Mucosa of descending colon (tissue), 3 donors: ENCODE measurements around the gene RTN4RL2. TPM values are rescaled to one million over a fixed set of nuclear protein-coding genes. Genes with fewer than 3 reads are reported as not detected.

Source experiments
- ATAC-seq: fragments of 200-7000 bp; cut with Tn5 transposase; one replicate; pipeline ENCODE4 v1.9.1; 2020; ENCODE audit warnings: mild to moderate bottlenecking, moderate library complexity
- DNase-seq, 3 donors: peaks; one replicate each; pipeline ENCODE4 v3.0.0-alpha.2; 2020
- H3K36me3 ChIP-seq: fragments of 200-600 bp; one replicate; pipeline ENCODE4 v1.8.0; 2021; ENCODE audit warnings: low read depth, mild to moderate bottlenecking
- H3K4me1 ChIP-seq: fragments of 200-600 bp; one replicate; pipeline ENCODE4 v1.8.0; 2021; ENCODE audit warnings: low read depth, mild to moderate bottlenecking
- H3K4me3 ChIP-seq: fragments of 200-600 bp; one replicate; pipeline ENCODE4 v1.8.0; 2021; ENCODE audit warnings: mild to moderate bottlenecking
- H3K9me3 ChIP-seq: fragments of 200-600 bp; one replicate; pipeline ENCODE4 v1.8.0; 2021; ENCODE audit warnings: mild to moderate bottlenecking
- intact Hi-C, 2 donors: fragments of 100-400 bp; cut with DNase I in 1 of 2; cut with micrococcal nuclease in 1 of 2; formaldehyde crosslinking; loops; one replicate each; pipeline versions ENCODE4 v1.11.0 to v1.11.1; 2022; cut with DNase I, micrococcal nuclease
- total RNA-seq, 3 donors: library from RNA; stranded (reverse); fragmentation: NEBNext Ultra II Directional in 2 of 3; extraction: Animal tissue kit (Norgen Biotek cat#: 25700) in 2 of 3; gene quantifications; one replicate each; pipeline versions ENCODE4 v1.2.1 to v1.2.4, GENCODE V29; 2021 to 2023
- TF ChIP-seq, protein P1 (sequence below): fragments of 200-600 bp; IDR thresholded peaks from one replicate; pipeline ENCODE4 v1.8.0; 2022; ENCODE audit warnings: antibody characterized with exemption, mild to moderate bottlenecking
- donor health status: DM: no; HTN: no; CAD: no; lungs with moderate emphysema.
- donor health status: DM: no; HTN: no; CAD: no.
- donor health status: DM: no; HTN: yes; CAD: no.

RTN4RL2 gene
- total RNA-seq, 3 donors from 2014 or later, result 0.38 to 0.73 (median 0.48) TPM

DNA sequence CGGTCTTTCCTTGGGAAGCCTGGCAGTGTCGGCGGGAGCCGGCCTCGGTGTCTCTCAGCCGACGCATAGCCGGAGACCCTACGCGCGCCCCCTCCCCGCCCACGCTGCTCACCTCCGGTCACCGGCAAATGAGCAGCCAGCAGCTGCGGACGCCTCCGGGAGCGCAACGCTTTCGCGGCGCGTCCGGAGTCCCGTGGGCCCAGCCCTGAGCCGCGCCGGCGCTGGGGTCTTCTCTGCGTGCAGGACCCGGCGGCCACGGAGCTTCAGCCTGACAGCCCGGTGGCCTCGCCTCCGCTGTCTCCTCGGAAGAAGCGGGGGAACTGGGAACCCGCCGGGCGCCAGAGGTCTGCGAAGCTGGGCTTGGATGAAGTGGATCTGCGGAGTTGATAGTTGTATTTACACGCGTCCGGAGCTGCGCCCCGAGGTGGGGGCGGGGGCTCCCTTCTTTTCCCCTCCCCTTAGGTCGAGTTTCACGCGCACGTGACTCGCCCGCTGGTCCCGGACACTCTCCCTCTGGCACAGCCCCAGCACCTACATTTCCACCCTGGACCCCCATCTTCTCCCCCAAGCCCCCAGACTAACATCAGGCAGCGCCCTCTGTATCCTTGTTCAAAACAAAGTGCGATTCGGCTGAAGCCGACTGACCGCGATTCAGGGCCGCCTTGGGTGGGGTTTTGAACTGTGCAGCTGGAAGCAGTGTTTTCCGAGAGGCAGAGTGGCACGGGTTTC is 55.2 kb downstream of the RTN4RL2 start, which contains the start of gene SLC43A1:
SLC43A1 (minus strand) TSS at position 371 of the 729 bp plus-strand sequence. CDS start 1,591 bp downstream, outside the sequence.
- H3K4me3 ChIP-seq, result peak within 1 kb of the TSS; percentile 50
- no peaks in the 10 kb centered on the region for H3K9me3 ChIP-seq
- intact Hi-C loops, result no loop called here
- peaks cover 11% of the 10 kb centered on the region for H3K4me1 ChIP-seq
- TF ChIP-seq, protein P1, sequence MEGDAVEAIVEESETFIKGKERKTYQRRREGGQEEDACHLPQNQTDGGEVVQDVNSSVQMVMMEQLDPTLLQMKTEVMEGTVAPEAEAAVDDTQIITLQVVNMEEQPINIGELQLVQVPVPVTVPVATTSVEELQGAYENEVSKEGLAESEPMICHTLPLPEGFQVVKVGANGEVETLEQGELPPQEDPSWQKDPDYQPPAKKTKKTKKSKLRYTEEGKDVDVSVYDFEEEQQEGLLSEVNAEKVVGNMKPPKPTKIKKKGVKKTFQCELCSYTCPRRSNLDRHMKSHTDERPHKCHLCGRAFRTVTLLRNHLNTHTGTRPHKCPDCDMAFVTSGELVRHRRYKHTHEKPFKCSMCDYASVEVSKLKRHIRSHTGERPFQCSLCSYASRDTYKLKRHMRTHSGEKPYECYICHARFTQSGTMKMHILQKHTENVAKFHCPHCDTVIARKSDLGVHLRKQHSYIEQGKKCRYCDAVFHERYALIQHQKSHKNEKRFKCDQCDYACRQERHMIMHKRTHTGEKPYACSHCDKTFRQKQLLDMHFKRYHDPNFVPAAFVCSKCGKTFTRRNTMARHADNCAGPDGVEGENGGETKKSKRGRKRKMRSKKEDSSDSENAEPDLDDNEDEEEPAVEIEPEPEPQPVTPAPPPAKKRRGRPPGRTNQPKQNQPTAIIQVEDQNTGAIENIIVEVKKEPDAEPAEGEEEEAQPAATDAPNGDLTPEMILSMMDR, result no peak
- peak; percentile 63 to 71 (median 67) for DNase-seq
- H3K36me3 ChIP-seq, result no peaks in the 10 kb centered on the region
- ATAC-seq, result peak; percentile 49

DNA sequence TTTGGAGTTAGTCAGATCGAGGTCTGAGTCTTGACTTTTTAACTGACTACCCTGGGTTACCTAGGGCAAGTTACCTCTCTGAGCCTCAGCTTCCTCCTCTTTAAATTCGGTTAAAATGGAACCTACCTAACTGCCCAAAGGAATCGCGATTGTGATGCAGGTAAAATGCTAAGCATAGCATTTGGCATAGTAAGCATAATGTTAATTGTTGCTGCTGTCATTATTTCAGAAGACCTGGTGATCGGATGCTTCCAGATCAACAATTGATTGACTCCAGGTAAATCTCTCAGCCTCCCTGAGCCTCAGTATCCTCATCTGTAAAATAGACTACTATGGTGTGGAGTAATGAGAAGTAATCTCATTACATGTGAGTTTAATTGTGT is 55.7 kb downstream of the RTN4RL2 start:
- Histone ChIP-seq H3K4me3 (no peak overlapping the region), H3K9me3 (no peaks in the 10 kb centered on the region), H3K4me1 (peaks cover 11% of the 10 kb centered on the region), H3K36me3 (no peaks in the 10 kb centered on the region)
- no peak for ATAC-seq
- no peak for DNase-seq
- intact Hi-C loops, result no loop called here
- TF ChIP-seq, protein P1, result no peak

DNA sequence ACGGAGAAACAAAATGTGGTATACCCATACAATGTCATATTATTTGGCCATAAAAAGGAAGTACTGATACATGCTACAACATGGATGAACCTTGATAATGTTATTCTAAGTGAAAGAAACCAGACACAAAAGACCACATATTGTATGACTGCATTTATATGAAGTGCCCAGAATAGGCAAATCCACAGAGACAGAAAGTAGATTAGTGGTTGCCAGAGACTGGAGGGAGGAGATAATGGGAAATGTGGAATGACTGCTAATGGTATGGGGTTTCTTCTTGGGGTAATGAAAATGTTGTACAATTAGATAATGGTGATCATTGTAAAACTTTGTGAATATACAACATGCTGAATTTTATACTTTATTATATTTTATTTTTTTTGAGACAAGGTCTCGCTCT is 60.8 kb downstream of the RTN4RL2 start:
- Histone ChIP-seq H3K36me3 (no peaks in the 10 kb centered on the region), H3K4me3 (no peak overlapping the region), H3K9me3 (no peaks in the 10 kb centered on the region), H3K4me1 (no peaks in the 10 kb centered on the region)
- TF ChIP-seq, protein P1, result no peak
- no peak for ATAC-seq
- no peak for DNase-seq
- intact Hi-C loops, result no loop called here

DNA sequence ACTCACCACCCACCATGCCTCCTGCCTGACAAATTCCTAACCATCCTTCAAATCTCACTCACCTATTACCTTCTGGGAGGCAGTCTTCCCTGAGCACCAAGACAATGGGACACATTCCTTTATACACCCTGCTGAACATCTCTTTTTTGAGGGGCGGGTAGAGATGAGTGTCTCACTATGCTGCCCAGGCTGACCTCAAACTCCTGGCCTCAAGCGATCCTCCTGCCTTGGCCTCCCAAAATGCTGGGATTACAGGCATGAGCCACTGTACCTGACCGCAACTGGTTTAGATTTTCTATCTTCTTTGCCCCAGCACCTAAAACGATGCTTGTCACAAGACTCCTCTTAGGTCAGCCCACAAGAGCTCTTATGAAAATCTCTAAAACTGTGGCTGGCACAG is 63.1 kb downstream of the RTN4RL2 start:
- intact Hi-C loops, result no loop called here
- ATAC-seq, result no peak
- H3K9me3 ChIP-seq, result no peaks in the 10 kb centered on the region
- H3K4me3 ChIP-seq, result no peak overlapping the region
- TF ChIP-seq, protein P1, result no peak
- H3K4me1 ChIP-seq, result no peaks in the 10 kb centered on the region
- no peaks in the 10 kb centered on the region for H3K36me3 ChIP-seq
- DNase-seq, result no peak

Other genes starting within 250 kb of the RTN4RL2 start
- 1 to 10 TPM; 2.4 to 5.7 (median 2.8) TPM for gene APLNR, start 223.3 kb upstream of the RTN4RL2 start, total RNA-seq
- gene TNKS1BP1, start 135.6 kb upstream of the RTN4RL2 start, total RNA-seq, result 100 to 1,000 TPM in 1 of 3 donors, 10 to 100 TPM in 2; 90.0 to 149 (median 94.3) TPM
- gene SSRP1, start 124.6 kb upstream of the RTN4RL2 start, total RNA-seq, result 10 to 100 TPM; 59.5 to 79.3 (median 65.8) TPM
- gene P2RX3, start 122.2 kb upstream of the RTN4RL2 start, total RNA-seq, result not detected
- gene PRG3, start 79.4 kb upstream of the RTN4RL2 start, total RNA-seq, result not detected
- gene PRG2, start 69.9 kb upstream of the RTN4RL2 start, total RNA-seq, result under 1 TPM in 1 of 3 donors, not detected in 2; 0.24 TPM
- gene SLC43A3, start 33.4 kb upstream of the RTN4RL2 start, total RNA-seq, result 10 to 100 TPM in 2 of 3 donors, 1 to 10 TPM in 1; 6.3 to 24.4 (median 16.9) TPM
- gene SLC43A1, start 55.2 kb downstream of the RTN4RL2 start, total RNA-seq, result 10 to 100 TPM in 1 of 3 donors, 1 to 10 TPM in 2; 8.3 to 22.6 (median 9.9) TPM
- 10 to 100 TPM; 25.5 to 50.1 (median 49.9) TPM for gene TIMM10, start 70.2 kb downstream of the RTN4RL2 start, total RNA-seq
- not detected for gene SMTNL1, start 77.1 kb downstream of the RTN4RL2 start, total RNA-seq
- 10 to 100 TPM; 26.1 to 57.3 (median 53.9) TPM for gene UBE2L6, start 107.1 kb downstream of the RTN4RL2 start, total RNA-seq
- gene SERPING1, start 137.2 kb downstream of the RTN4RL2 start, total RNA-seq, result 100 to 1,000 TPM in 2 of 3 donors, 10 to 100 TPM in 1; 31.0 to 224 (median 112) TPM
- 1 to 10 TPM in 1 of 3 donors, under 1 TPM in 2; 0.39 to 2.4 (median 0.58) TPM for gene YPEL4, start 189.4 kb downstream of the RTN4RL2 start, total RNA-seq
- 10 to 100 TPM; 10.0 to 13.1 (median 10.9) TPM for gene CLP1, start 197.2 kb downstream of the RTN4RL2 start, total RNA-seq
- 10 to 100 TPM; 75.5 to 83.0 (median 81.6) TPM for gene ZDHHC5, start 207.6 kb downstream of the RTN4RL2 start, total RNA-seq